OCI-LY1 (cell line): ENCODE measurements around the gene ELMO1.

Source experiments
- H2AFZ ChIP-seq: fragments of 200-600 bp; sonication (generic), shearing (Covaris generic); 2 replicates; pipeline ENCODE4 v1.6.0; 2014; ENCODE audit warnings: antibody characterized with exemption, mild to moderate bottlenecking, low read length
- H3F3A ChIP-seq: fragments of 200-600 bp; sonication (generic), shearing (Covaris generic); 2 replicates; pipeline ENCODE4 v1.6.0; 2014; ENCODE audit warnings: mild to moderate bottlenecking, antibody characterized with exemption, low read length, moderate library complexity; ENCODE audit not compliant: insufficient read depth
- H3K27ac ChIP-seq: fragments of 200-600 bp; sonication (generic); 2 replicates; pipeline ENCODE4 v1.5.1; 2014; ENCODE audit warnings: low read length, mixed run types, mild to moderate bottlenecking, low read depth; ENCODE audit not compliant: poor library complexity, severe bottlenecking
- H3K27me3 ChIP-seq: fragments of 200-600 bp; sonication (generic); 2 replicates; pipeline ENCODE4 v1.6.0; 2014; ENCODE audit warnings: antibody characterized with exemption, mild to moderate bottlenecking, low read length, moderate library complexity; ENCODE audit not compliant: insufficient read depth
- H3K36me3 ChIP-seq: fragments of 200-600 bp; sonication (generic); 2 replicates; pipeline ENCODE4 v1.6.1; 2014; ENCODE audit warnings: mild to moderate bottlenecking, antibody characterized with exemption, low read length, moderate library complexity, mixed read lengths; ENCODE audit not compliant: insufficient read depth
- H3K4me1 ChIP-seq: fragments of 200-600 bp; sonication (generic); 2 replicates; pipeline ENCODE4 v1.5.1; 2014; ENCODE audit warnings: mild to moderate bottlenecking, low read length, moderate library complexity; ENCODE audit not compliant: insufficient read depth, severe bottlenecking
- H3K4me2 ChIP-seq: fragments of 200-600 bp; sonication (generic), shearing (Covaris generic); 2 replicates; pipeline ENCODE4 v1.6.1; 2014; ENCODE audit warnings: low read length
- H3K4me3 ChIP-seq: fragments of 200-600 bp; sonication (generic); 2 replicates; pipeline ENCODE4 v1.5.1; 2014; ENCODE audit warnings: low read length, low read depth, mild to moderate bottlenecking, mixed read lengths; ENCODE audit not compliant: poor library complexity, severe bottlenecking
- H3K79me2 ChIP-seq: fragments of 200-600 bp; shearing (Covaris generic); 2 replicates; pipeline ENCODE4 v1.6.1; 2016; ENCODE audit warnings: mixed run types, low read length, mixed read lengths; ENCODE audit not compliant: insufficient read depth
- H3K9ac ChIP-seq: fragments of 200-600 bp; sonication (generic), shearing (Covaris generic); 2 replicates; pipeline ENCODE4 v1.6.1; 2014; ENCODE audit warnings: mild to moderate bottlenecking, low read length, mixed read lengths
- H3K9me2 ChIP-seq: fragments of 200-600 bp; sonication (generic), shearing (Covaris generic); 2 replicates; pipeline ENCODE4 v1.6.1; 2014; ENCODE audit warnings: low read depth, mild to moderate bottlenecking, low read length, mixed read lengths
- H3K9me3 ChIP-seq: fragments of 200-600 bp; shearing (Covaris generic); 2 replicates; pipeline ENCODE4 v1.6.1; 2014; ENCODE audit warnings: low read length, mixed read lengths
- H4K20me1 ChIP-seq: fragments of 200-600 bp; sonication (generic), shearing (Covaris generic); 2 replicates; pipeline ENCODE4 v1.6.0; 2016; ENCODE audit warnings: mild to moderate bottlenecking, low read length; ENCODE audit not compliant: insufficient read depth
- EZH2 ChIP-seq: fragments of 200-600 bp; sonication (generic), shearing (Covaris generic); IDR thresholded peaks from 2 replicates; pipeline ENCODE4 v1.8.0; 2017; ENCODE audit warnings: borderline replicate concordance, mixed run types, mild to moderate bottlenecking, antibody characterized with exemption, low read length, moderate library complexity, mixed read lengths
- TF ChIP-seq, protein P1 (sequence below): fragments of 200-600 bp; sonication (generic), shearing (Covaris generic); IDR thresholded peaks from 2 replicates; pipeline ENCODE4 v1.5.1; 2017; ENCODE audit warnings: mild to moderate bottlenecking, antibody characterized with exemption, low read length, moderate library complexity, mixed read lengths

ELMO1 gene

GRCh38 chr7:37431413-37431812 lies 17.3 kb downstream of the ELMO1 start:
- Histone ChIP-seq H3K27ac (no peak overlapping the region), H3K4me2 (no peak overlapping the region), H3K36me3 (no peaks in the 10 kb centered on the region), H3K4me3 (no peak overlapping the region), H3K9ac (no peak overlapping the region), H2AFZ (no peak overlapping the region), H3K79me2 (no peaks in the 10 kb centered on the region), H3K4me1 (no peaks in the 10 kb centered on the region), H4K20me1 (no peaks in the 10 kb centered on the region), H3K9me3 (no peaks in the 10 kb centered on the region), H3K27me3 (no peaks in the 10 kb centered on the region), H3F3A (no peaks in the 10 kb centered on the region), H3K9me2 (no peaks in the 10 kb centered on the region)
- TF ChIP-seq, protein P1, sequence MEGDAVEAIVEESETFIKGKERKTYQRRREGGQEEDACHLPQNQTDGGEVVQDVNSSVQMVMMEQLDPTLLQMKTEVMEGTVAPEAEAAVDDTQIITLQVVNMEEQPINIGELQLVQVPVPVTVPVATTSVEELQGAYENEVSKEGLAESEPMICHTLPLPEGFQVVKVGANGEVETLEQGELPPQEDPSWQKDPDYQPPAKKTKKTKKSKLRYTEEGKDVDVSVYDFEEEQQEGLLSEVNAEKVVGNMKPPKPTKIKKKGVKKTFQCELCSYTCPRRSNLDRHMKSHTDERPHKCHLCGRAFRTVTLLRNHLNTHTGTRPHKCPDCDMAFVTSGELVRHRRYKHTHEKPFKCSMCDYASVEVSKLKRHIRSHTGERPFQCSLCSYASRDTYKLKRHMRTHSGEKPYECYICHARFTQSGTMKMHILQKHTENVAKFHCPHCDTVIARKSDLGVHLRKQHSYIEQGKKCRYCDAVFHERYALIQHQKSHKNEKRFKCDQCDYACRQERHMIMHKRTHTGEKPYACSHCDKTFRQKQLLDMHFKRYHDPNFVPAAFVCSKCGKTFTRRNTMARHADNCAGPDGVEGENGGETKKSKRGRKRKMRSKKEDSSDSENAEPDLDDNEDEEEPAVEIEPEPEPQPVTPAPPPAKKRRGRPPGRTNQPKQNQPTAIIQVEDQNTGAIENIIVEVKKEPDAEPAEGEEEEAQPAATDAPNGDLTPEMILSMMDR, result no peak
- TF ChIP-seq EZH2, result no peak

DNA sequence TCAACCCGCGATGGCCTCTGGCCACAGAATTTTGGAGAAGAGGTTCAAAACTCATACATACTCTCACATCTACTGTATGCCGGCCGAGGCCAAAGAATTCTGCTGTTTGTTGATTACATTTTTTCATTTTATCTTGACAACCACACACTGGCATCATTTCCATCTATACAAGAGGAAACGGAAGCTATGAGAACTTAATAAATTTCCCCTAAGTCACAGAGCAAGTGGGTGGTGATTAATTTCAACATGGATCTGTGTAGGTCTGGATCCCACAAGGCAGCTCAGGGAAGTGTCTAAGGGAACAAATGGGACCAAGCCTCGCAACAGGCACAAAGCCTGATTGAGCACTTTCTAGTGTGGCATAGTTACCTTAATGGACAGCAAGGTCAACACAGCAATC lies 18.0 kb downstream of the ELMO1 start:
- H3K27ac ChIP-seq, result no peak overlapping the region
- H3K4me1 ChIP-seq, result no peaks in the 10 kb centered on the region
- H3K4me2 ChIP-seq, result no peak overlapping the region
- TF ChIP-seq, protein P1, result no peak
- TF ChIP-seq EZH2, result no peak
- H3K9me3 ChIP-seq, result no peaks in the 10 kb centered on the region
- H3K9me2 ChIP-seq, result no peaks in the 10 kb centered on the region
- H3K27me3 ChIP-seq, result no peaks in the 10 kb centered on the region
- H3K36me3 ChIP-seq, result no peaks in the 10 kb centered on the region
- H2AFZ ChIP-seq, result no peak overlapping the region
- H3K79me2 ChIP-seq, result no peaks in the 10 kb centered on the region
- no peak overlapping the region for H3K9ac ChIP-seq
- no peaks in the 10 kb centered on the region for H4K20me1 ChIP-seq
- no peaks in the 10 kb centered on the region for H3F3A ChIP-seq
- H3K4me3 ChIP-seq, result no peak overlapping the region

- TF ChIP-seq, protein P1, result no peak
- no peak for TF ChIP-seq EZH2
- no peaks in the 10 kb centered on the region for H3K9me2 ChIP-seq
- no peaks in the 10 kb centered on the region for H3K4me1 ChIP-seq
- H3K79me2 ChIP-seq, result no peaks in the 10 kb centered on the region
- no peak overlapping the region for H3K4me2 ChIP-seq
- H3K9ac ChIP-seq, result no peak overlapping the region
- H4K20me1 ChIP-seq, result no peaks in the 10 kb centered on the region
- no peaks in the 10 kb centered on the region for H3K27me3 ChIP-seq
- H3K27ac ChIP-seq, result no peak overlapping the region
- no peaks in the 10 kb centered on the region for H3K36me3 ChIP-seq
- H3K4me3 ChIP-seq, result no peak overlapping the region
- no peak overlapping the region for H2AFZ ChIP-seq
- no peaks in the 10 kb centered on the region for H3F3A ChIP-seq
- no peaks in the 10 kb centered on the region for H3K9me3 ChIP-seq
Observed at GRCh38 chr7:37430171-37430570, 18.5 kb downstream of the ELMO1 start.
